ENCODE results near the gene PRDM9.
"Not testable (repeated sequence)": the region's sequence is repeated elsewhere in the genome, so short reads cannot be mapped to it uniquely, and the experiment has no call there.

The PRDM9 gene

DNA sequence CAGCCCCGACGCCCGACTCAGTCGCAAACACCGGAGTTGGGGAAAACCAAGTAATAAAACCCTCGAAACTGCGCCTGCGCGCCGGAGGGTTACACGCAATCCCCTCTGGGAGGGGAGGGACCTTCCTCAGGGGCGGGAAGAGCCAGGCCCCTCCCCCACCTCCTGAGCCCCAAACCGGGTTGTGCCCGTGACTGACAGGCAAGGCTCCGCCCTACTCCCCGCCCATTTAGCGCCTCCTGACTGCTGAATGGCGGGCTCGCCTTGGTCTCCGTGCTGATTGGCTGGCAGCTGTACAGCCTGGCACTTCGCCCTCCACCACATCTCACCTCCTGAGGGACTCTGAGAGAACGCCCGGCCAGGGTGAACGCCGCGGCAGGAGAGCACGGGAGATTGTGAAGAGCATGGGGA lies at the start of gene PRDM9:
PRDM9 (plus strand) TSS at position 332 of the 408 bp plus-strand sequence. CDS start 1,425 bp downstream, outside the sequence.
- no peak for DNase-seq

DNA sequence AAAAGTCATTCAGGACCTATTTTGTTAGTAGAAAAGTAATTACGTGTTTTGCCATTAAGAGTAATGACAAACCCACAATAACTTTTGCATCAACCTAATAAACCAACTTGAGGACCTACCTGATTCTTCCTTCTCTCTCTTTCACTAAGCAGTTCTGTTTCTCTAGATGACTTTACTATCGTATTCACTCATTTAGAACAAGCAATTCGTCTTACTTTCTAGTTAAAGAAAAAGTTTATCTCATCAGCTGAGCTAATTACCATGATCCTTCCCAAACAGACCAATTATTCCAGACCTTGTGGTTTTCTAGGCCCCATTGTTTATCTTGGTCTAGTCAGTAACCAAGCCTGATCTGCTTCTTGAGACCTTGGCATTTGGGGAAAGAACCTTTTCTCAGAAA lies 49.6 kb upstream of the PRDM9 start:
- DNase-seq: no peak

DNA sequence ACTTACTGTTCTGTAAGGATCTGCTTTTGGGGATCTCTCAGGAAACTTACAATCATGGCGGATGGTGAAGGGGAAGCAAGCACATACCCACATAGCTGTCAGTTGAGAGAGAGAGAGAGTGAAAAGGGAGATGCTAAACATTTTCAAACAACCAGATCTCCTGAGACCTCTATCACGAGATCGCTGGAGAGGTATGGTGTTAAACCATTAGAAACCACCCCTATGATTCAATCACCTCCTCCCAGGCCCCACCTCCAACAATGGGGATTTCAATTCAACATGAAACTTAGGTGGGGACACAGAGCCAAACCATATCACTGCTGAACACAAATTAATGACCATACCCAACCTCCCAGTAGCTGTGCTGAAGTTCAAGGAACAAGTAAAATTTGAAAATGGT lies 48.2 kb upstream of the PRDM9 start:
- no peak for DNase-seq

DNA sequence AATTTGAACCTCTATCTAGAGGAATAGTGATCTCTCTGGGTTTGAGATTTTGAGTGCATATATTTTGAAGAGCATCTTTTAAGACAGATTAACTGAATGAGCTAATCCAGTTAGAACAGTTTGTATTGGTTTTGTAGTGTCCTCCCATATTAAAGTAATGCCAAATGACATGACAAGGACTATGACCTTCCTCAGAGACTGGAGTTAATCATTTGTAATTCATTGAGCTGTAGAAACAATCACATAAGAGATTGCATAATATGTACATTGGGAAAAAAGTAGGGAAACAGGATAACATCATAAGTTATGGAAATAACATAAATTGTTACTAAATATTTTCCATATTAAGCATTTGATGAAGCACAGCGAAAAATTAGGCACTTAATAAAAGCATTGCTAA lies 45.8 kb upstream of the PRDM9 start:
- no peak for DNase-seq

DNA sequence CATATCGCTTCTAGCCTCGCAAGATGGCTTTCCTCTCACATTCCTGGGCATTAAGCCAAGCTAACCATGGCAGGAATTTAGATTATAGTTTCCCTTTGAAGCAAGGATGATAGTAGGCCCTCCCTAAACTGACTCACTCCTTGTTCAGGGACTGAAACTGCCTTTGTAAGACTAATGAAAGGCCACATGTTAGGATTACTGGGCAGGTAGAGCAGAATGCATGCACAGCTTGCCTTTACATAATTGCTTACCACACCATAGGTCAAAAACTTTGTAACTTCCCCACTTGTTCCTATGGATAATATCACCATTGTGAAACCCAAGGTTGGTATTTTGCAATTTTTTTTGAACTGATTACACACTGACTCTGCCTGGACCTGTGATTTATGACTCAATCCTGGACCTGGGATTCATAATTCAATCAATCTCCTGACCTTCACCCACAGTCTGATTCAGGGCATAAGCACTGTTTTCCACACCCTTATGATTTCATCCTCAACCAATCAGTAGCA lies 41.0 kb upstream of the PRDM9 start:
- DNase-seq: no peak

DNA sequence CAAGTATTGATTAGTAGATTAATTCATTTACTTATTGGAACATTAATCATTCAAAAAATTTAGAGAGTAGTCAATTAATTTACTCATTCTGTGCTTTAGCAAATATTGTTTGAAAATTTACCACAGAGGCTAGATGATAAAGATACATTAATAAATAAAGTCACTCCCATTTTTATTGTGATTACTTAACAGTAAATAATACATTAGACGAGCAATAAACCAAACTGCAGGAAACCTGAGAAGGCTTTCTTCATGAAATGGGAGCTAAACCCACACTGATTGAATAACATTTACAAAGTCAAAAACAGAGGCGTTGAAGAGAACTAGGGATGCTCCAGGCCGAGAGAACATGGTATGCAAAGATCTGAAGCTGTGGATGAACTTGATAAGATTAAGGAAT lies 38.8 kb upstream of the PRDM9 start:
- DNase-seq: no peak

DNA sequence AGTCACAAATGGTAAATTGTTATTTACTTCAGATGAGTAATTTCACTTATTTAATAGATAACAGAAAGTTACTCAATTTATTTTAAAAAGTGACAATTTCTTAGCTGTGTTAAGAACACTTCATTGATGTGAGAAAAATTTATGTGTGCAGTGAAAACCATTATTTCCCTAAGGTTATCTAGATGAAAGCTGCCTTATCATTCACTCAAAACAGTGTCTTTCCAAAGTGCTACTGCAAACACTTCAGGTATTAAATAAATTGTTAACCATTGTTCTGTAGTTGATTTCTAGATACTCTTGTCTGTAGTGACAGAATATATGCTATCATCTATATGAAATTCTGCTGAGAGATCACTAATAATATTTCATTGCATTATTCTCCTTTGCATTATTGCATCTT lies 33.5 kb upstream of the PRDM9 start:
- DNase-seq: no peak

DNA sequence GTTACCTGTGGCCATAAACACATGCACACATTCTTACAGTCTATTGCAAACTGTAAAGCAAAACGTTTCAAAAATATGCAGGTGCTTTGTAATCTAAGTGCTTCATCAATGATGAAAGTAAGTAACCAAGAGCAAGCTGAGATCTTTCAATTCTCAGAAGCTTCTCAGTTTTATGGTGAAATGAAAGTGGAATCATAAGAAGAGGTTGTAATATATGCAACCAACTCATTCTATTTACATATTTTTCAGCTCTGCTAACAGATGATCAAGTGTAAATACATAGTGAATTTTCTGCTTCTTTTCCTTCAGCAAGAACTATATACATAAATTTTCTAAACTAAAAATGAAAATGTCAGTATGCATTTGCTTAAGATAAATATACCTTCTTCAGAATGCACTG lies 33.1 kb upstream of the PRDM9 start:
- no peak for DNase-seq

DNA sequence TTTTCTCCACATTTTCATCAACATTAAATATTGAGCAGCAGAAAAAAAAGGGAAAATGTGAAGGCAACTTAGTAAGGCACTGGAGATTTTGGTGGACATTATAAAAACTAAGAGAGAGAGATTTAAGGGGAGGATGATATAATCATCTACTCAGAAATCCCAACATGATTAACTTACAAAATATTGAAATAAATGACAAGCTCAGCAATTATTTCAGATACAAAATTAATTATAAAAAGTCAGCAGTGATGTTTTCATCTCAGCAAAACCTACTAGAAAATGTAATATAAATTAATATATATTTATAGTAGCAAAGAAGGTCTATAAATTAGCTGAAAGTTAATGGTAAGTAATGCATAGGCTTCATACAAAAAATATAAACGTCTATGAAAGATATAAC lies 30.8 kb upstream of the PRDM9 start:
- DNase-seq: no peak

DNA sequence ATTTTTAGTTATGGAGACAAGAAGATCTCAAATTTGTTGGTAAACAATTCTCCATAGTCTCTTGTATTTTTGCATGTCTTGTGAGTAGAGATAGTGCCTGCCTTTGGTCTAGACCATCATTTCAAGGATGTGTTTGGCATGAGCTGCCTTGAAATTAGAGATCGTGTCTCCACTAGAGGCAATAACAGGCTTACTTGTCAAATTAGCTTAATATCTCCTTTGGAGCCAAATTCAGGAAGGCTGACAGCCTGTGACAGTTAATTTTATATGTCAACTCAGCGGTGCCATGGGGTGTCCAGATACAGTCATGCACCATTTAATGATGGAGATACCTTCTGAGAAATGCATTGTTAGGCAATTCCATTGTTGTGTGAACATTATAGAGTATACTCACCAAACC lies 24.8 kb upstream of the PRDM9 start:
- DNase-seq: no peak

DNA sequence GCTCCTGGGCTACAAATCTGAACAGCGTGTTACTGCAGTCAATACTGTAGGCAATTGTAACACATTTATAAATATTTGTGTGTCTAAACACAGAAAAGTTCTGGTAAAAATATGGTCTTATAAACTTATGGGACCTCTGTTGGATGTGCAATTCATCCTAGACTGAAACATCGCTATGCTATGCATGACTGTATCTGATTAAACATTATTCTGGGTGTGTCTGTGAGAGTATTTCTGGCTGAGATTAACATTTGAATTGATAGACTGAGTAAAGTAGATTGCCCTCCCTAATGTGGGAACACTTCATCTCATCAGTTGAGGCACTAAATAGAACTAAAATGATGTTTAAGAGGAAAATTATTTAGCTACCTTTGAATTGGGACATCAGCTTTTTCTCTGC lies 24.3 kb upstream of the PRDM9 start:
- DNase-seq: no peak

DNA sequence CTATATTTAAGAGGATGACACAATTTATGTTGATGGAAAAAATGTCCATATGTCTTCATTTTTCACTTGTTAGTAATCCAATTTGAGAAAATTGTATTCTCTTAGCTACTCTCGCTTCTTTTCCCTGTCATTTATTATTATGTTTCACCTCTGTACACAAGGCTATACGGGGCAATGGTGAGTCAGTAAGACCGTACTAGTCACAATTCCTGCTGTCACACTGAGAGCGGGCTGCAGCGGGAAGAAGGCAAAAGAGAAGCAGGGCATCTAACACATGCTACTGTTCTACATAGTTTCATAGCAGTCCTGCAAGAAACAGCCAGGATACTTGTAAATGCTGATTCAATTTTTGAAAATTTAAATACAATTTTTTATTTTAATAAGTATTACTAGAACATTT lies 23.3 kb upstream of the PRDM9 start:
- DNase-seq: no peak

DNA sequence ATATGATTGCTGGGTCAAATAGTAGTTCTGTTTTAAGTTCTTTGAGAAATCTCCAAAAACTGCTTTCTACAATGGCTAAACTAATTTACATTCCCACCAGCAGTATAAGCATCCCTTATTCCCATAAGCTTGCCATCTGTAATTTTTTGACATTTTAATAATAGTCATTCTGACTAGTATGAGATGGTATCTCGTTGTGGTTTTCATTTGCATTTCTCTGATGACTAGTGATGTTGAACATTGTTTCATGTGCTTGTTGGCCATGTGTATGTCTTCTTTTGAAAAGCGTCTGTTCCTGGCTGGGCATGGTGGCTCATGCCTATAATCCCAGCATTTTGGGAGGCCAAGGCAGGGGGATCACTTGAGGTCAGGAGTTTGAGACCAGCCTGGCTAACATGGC lies 21.2 kb upstream of the PRDM9 start:
- DNase-seq: not testable (repeated sequence)

DNA sequence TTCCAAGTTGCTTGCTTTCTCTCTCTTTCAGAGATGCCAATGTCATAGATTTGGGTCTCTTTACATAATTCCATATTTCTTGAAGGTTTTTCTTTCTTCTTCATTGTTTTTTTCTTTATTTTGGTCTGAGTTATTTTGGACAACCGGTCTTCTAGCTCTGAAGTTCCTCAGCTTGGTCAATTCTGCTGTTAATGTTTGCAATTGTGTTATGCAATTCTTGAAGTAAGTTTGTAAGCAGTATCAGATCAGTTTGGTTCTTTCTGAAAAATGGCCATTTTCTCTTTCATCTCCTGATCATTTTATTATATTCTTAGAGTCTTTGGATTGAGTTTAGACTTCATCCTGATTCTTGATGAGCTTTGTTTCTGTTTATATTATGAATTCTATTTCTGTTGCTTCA lies 16.4 kb upstream of the PRDM9 start:
- no peak for DNase-seq

DNA sequence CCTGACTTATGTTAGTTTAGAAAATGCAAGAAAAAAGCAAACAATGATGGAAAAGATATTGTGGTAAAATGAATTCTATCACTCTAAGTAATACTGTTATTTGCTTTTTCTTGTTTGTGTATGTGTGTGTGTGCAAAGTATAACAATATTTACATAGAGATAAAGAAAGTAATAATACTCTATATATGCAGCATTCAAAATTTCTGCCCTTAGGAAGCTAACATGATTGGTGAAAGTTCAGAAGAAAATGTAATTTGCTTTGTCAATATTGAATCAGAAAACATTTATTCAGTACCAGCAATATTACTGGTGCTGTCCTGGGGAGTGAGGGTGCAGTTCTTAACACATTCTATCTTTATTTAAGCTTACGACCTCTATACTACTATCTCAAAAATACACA lies 12.9 kb upstream of the PRDM9 start:
- DNase-seq: no peak

DNA sequence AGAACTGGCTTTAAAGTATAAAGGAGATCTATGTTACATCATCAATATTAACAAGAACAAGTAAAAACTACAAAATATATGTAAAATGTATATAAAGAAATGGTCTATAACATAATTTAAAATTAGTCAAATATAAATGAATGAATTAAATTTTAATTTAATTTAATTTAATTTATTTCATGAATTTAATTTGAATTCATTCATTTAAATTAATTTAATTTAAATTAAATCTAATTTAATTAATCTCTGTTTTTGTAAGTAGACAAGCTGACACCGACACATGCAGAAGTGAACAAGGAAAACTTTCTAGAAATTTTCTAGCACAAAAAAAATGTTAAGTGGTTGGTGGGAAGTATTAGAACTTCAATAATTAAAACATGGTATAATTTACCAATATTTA lies 10.8 kb upstream of the PRDM9 start:
- no peak for DNase-seq

DNA sequence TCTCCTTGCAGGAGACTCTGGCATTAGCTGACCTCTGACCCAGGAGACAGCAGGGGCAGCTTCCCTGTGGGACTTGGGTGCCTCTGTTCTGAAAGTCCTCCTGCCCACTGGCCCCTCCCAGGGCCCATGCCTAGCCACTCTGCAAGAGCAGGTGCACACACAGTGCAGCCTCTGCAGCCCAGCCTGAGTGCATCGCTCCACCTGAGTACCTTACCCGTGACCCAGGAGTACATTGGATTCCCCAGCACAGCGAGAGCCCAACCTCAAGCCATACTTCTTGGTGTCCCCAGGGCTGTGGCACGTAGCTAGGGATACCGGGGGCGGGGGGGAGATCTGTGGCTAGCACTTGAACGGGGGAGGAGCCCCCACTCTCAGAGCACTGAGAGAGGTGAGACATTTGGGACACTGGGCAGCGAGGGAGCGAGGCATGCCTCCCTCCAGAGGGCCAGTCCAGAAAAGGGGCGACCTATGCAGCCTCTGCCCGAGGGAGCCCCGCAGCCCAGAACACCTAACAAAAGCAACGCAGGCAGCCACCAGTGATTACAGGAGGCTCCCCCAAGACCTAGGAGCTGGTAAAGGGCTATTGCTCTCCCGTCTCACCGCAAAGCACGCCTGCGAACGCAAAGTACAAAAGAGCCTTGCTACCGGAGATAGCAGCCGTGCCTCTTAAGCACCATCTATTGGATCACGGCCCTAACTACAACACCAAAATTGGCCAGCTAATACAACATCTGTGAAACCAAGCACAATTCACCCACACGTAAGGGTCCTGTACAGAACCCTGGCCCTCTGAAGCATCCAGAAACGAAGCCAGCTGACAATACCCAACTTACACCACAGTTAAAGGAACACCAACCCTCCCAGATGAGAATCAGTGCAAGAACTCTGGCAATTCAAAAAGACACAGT lies 826 bp upstream of the PRDM9 start:
- DNase-seq: peak; percentile 6

DNA sequence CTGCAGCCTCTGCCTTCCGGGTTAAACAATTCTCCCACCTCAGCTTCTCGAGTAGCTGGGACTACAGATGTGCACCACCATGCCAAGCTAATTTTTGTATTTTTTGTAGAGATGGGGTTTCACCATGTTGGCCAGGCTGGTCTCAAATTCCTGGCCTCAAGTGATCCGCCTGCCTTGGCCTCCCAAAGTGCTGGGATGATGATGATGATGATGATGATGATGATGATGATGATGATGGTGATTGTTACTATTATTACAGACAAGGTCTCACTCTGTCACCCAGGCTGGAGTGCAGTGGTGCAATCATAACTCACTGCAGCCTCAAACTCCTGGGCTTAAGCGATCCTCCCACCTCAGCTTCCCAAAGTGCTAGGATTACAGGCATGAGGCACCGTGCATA lies 3.0 kb downstream of the PRDM9 start:
- DNase-seq: not testable (repeated sequence)

DNA sequence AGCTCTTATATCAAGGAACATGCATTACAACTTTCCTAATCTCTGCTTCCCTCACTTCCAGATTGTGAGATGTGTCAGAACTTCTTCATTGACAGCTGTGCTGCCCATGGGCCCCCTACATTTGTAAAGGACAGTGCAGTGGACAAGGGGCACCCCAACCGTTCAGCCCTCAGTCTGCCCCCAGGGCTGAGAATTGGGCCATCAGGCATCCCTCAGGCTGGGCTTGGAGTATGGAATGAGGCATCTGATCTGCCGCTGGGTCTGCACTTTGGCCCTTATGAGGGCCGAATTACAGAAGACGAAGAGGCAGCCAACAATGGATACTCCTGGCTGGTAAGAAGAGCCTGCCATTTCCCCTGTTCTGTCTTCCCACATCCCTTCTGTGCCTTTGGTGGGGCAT lies 15.1 kb downstream of the PRDM9 start:
- DNase-seq: no peak

DNA sequence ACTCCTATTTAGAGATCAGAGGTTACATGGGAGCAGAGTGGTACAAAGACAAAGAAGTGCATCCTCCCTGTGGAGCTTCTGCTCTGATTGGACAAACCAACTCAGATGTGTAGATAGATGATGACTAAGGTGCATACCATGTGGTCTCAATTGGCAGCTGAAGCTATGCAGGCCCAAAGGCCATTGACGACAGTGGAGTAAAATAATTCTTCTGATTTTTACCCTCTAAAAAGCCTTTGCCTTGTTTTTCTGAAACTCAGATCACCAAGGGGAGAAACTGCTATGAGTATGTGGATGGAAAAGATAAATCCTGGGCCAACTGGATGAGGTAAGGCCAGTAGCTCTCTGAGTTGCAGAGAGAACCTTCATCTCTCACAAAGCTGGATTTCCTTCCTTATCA lies 15.6 kb downstream of the PRDM9 start:
- no peak for DNase-seq

DNA sequence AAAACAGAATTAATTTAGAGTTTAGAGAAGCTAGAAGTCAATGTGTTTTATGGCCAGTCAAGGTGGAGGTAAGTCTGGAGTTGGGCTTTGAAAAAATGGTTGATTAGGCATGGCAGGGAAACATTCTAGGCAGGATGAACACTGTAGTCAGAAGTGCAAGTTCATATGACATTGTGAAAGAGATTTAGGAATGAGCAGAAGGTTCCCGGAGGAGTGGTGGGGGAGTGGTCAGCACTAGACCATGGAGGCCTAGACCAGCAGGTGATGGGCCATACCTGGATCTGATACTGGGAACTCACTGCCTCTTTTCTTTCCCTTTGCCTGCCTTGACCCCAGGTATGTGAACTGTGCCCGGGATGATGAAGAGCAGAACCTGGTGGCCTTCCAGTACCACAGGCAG lies 16.6 kb downstream of the PRDM9 start:
- no peak for DNase-seq

DNA sequence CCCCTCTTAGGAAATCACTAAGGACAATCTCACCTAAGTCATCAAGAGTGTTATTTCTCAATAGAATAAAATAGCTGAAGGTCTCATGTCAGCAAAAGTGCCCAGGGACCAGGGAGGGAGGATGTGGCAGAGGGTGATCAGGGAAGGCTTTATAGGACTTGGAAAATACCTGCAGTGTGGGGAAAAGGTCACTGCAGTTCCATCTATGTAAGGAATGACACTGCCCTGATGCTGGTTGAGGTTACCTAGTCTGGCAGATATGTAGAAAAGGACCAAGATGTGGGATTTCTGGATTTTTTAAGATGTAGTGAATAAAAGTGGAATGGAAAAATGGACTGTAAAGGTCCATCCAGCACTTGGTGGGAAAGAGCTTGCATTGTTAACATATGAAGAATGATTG lies 18.3 kb downstream of the PRDM9 start:
- DNase-seq: no peak

DNA sequence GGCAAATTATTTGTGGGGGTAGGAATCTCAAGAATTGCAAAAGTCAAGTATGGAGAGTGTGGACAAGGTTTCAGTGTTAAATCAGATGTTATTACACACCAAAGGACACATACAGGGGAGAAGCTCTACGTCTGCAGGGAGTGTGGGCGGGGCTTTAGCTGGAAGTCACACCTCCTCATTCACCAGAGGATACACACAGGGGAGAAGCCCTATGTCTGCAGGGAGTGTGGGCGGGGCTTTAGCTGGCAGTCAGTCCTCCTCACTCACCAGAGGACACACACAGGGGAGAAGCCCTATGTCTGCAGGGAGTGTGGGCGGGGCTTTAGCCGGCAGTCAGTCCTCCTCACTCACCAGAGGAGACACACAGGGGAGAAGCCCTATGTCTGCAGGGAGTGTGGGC lies 19.2 kb downstream of the PRDM9 start:
- DNase-seq: not testable (repeated sequence)

DNA sequence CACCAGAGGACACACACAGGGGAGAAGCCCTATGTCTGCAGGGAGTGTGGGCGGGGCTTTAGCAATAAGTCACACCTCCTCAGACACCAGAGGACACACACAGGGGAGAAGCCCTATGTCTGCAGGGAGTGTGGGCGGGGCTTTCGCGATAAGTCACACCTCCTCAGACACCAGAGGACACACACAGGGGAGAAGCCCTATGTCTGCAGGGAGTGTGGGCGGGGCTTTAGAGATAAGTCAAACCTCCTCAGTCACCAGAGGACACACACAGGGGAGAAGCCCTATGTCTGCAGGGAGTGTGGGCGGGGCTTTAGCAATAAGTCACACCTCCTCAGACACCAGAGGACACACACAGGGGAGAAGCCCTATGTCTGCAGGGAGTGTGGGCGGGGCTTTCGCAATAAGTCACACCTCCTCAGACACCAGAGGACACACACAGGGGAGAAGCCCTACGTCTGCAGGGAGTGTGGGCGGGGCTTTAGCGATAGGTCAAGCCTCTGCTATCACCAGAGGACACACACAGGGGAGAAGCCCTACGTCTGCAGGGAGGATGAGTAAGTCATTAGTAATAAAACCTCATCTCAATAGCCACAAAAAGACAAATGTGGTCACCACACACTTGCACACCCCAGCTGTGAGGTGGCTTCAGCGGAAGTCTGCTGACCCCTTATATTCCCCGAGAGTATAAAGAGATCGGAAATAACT lies 20.0 kb downstream of the PRDM9 start:
- DNase-seq: not testable (repeated sequence)
